ENCODE data around the gene SYCE3.
"Not testable (repeated sequence)": the region's sequence is repeated elsewhere in the genome, so short reads cannot be mapped to it uniquely, and the experiment has no call there.

The SYCE3 gene, protein sequence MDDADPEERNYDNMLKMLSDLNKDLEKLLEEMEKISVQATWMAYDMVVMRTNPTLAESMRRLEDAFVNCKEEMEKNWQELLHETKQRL

DNA sequence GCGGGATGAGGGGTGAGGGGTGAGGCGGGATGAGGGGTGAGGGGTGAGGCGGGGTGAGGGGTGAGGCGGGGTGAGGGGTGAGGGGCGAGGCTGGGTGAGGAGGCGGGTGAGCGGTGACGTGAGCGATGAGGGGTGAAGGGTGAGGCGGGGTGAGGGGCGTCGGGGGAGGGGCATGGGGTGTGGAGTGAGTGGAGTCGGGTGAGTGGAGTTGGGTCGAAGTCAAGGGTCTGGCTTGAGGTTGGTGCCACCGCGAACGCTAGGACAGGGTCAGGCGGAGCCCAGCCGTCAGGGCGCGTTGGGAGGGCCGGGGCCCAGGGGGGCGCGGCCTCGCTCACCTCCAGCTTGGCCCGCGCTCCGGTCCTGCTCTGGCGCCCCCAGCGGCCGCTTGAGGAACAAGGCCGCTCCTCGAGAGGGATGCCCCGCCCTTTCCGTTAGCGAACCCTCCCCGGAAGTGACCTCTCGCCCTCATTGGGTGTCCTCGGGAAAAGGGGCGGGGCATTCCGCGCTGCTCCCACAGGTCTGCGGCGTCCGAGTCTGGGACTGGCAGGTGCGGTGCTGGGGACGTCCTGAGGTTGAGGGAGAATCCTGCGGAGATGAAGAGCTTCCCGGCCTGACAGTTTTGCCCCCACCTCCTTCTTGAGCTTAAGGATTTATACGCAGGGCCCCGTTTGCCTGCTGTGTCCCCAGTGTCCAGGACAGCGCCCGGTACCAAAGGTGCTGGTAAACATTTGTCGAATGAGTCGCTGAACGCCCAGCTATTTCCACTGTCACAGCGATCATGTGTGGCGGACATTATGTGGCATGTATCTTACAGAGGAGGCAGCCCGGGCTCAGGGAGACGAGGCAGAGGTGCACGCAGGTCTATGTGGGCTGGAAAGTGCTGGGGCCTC is at the start of gene SYCE3:
Gene SYCE3 (minus strand): TSS at position 397 of the 890 bp plus-strand sequence. CDS start 6,514 bp downstream, outside the sequence.
- DNase-seq = peak; percentile 89

DNA sequence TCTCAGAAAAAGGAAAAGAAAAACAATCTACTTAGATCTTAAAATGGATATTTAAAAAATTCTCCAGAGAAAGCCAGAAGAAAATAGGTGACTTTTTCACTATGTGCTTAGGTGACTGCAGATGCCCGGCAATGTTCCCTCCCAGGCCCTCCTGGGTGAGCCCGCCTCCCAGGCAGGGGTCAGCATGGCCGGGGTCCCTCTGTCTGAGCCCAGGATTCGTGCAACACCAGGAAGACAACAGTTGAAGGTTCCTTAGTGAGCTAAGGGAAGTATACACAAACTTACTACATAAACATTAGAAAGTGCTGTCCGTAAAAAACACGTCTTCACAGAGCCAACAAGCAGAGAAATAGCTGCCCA is 49.4 kb upstream of the SYCE3 start:
- no peak for DNase-seq

DNA sequence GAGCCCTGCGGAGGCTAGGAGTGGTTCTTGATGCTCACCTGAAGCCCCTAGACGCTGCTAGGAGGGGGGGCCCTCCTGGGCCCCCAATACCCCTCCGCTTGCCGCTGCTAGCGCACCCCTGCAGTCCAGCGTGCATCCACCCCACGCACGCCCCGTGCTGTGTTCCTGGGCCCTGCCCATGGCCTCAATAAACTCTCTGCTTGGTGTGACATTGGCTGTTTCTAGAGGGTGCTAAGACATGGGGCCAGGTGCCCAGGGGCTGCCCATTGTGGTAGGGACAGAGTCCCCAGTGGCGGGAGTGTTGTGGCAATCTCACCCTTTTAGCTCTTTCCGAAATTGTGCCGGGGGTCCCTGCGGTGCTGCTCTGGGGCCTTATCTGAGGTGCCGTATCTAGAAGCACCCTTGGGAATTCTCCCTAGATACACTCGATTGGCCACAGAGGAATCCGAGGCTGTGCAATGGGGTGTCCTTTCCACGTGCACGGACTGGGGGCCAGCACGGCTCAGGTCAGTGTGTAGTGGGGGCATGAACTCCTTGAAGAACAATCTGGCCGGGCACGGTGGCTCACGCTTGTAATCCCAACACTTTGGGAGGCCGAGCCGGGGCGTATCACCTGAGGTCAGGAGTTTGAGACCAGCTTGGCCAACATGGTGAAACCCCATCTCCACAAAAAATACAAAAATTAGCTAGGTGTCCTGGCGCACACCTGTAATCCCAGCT is 48.8 kb upstream of the SYCE3 start:
- DNase-seq = no peak

DNA sequence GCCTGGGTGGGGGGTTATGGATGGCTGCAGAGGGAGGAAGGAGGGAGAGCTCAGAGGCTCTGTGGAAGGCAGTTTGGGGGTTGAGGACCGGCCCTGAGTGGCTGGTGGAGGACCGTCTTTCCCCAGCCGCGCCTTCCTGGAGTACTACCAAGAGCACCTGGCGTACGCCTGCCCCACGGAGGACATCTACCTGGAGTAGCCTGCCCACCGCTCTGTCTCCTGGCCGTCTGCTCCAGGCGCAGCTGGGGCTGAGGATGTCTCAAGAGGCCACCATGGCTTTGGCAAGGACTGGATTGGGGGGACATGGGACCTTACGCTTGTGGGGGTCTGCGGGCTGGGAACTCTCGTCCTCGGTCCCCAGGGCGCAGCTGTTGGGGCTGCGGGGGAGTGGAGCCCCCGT is 47.9 kb upstream of the SYCE3 start:
- no peak for DNase-seq

DNA sequence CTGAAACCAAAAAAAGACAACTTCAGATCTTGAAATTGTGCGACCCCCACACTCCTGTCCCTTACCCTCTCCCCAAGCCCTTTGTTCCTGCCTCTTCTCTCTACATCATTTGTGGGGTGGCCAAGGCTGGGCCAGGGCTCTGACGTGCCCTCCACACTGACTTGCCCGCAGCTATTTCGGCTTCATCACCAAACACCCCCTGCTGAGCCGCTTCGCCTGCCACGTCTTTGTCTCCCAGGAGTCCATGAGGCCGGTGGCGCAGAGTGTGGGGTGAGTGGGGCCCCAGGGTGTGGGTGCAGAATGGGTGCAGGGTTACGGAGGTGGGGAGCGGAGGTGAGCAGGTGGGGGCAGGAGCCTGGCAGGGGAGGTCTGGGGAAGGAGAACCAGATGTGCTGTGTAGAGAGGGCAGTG is 47.3 kb upstream of the SYCE3 start:
- DNase-seq = no peak

DNA sequence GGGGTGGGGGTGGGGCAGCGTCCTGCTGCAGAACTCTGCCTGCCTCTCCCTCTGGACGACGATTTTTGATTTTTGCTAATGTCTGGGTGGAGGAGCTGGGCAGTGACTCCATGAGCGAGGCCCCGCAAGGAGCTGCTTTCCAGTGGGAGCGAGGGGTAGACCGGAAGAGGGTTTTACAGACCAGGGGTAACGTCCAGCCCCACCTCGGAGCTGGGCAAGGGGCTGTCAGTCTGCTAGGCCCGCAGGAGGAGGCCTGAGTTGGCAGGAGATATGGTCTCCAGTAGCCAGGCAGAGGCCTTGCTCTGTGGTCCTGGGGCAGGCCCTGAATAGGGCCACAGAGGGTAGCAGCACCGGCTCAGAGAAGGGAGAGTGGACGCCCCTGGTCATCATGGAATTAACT is 46.9 kb upstream of the SYCE3 start:
- no peak for DNase-seq

DNA sequence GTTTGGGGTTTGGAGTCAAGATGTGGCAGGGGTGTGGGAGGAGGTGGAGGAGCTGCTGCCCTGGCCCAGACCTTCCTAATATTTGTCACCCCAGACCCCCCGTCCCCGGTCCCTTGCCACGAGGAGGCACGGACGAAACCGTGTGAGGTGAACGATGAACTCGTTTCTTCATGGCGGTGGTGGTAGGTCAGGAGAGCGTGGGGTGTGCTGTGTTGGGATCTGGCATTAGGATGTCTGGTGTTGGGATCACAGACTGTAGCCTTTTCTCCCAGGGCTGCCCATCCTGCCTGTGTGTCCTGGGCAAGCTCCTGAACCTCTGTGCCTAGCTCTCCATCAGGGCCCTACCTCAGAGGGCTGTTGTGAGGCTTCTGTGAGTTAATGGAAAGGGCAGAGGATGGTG is 46.3 kb upstream of the SYCE3 start:
- DNase-seq = no peak

DNA sequence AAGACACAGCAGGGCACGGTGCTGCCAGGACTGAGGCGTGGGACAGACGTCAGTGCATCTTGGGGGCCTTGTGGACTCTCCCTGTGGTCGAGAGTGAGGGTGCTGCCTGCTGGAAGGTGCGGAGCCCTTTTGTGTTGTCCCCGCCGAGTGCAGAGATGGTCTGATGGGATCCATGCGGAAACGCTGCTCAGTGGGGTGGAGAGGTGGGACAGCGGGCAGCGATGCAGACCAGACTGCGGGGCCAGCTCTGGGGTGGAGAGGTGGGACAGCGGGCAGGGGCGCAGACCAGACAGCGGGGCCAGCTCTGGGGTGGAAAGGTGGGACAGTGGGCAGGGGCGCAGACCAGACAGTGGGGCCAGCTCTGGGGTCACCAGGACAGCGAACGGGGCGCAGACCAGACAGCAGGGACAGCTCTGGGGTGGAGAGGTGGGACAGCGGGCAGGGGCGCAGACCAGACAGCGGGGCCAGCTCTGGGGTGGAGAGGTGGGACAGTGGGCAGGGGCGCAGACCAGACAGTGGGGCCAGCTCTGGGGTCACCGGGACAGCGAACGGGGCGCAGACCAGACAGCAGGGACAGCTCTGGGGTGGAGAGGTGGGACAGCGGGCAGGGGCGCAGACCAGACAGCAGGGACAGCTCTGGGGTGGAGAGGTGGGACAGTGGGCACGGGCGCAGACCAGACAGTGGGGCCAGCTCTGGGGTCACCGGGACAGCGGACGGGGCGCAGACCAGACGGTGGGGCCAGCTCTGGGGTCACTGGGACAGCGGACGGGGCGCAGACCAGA is 45.5 kb upstream of the SYCE3 start:
- DNase-seq = not testable (repeated sequence)

DNA sequence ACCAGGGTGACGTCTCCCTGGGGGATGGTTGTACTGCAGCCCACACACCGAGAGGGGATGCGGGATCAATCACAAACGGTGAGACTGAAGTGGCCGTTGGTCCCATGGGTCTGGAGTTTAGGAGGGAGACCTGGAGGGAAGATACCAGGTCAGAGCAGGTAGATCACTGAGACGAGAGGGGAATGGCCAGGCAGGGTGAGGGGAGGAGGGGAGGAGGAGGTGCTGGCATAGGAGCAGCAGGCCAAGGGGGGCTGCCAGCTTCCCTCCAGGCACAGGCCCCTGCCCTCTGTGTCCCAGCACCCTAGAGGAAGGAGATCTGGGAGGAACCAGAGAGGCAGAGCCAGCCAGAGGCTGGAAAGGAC is 44.9 kb upstream of the SYCE3 start:
- no peak for DNase-seq

DNA sequence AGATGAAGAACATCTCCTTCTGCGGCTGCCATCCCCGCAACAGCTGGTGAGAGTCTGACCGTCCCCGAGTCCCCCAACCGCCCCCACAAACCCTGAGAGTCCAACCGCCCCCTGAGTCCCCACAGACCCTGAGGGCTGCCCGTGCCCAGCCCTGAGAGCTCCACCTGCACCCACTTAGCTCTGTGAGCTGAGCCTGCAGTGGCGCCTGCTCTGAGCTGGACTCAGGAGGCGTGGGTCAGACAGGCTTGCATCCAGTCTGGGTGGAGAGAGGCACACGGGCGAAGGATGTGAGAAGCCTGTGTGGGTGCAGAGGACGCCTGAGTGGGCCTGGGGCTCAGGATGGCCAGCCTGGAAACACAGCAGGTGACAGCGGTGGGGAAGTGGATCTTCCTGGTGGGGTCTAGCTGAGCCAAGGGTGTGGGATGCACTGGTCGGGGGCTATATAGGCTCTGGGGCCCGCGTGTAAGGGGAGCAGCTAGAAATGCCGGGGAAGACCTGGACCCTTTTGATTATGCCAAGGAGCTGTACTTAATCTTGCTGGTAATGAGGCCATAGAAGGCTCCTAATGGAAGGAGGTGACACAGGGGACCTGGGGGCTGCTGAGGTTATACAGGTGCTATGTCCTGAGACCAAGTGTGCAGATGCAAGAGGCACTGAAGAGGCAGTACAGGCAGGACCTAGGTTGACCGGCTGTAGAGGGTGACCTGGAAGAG is 44.4 kb upstream of the SYCE3 start:
- DNase-seq = no peak

DNA sequence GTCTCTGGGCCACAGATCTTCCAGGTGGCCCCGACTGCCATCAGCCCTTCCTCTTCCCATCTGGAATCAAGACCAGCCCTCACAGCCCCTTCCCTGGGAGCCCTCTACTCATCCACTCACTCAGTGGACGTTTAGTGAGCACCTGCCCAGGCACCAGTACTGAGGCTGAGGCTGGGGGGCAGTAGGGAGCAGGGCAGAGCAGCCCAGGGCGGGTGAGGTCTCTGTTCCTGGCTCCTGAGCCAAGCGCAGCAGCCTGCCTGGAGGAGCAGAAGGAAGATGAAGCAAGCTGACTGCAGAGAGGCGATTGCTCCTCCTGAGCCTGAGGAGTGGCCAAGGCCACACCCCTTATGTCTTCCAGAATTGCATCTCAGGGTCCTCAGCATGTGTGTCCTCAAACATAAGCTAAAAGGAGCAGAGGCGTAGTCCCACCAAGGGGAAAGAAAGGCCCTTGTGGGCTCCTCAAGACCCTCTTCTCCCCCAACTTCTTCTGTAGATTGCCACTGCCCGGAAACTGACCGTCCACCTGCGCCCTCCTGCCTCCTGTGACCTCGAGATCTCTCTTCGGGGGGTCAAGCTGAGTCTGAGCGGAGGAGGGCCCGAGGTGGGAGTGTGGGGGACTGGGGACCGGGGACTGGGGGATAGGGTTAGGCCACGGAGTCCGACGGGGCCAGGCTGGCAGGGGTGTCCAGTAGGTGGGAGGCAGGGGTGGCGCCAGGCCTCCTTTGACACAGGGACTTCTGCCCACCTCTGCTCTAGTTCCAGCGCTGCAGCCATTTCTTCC is 43.6 kb upstream of the SYCE3 start:
- DNase-seq = no peak

DNA sequence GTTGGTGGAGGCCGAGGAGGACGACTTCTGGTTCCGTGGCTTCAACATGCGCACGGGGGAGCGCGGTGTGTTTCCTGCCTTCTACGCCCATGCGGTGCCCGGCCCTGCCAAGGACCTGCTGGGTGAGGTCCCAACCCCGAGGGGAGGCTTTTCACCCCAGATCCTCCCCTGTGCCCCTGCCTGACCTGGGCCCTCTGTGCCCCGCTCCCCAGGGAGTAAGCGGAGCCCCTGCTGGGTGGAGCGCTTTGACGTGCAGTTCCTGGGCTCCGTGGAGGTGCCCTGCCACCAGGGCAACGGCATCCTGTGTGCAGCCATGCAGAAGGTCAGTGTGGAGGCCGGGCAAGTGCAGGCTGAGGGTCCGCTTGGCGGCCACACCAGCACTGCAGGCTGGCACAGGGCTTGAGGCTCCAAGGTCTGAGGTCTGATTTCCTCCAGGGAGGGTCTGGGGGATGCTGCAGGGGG is 42.9 kb upstream of the SYCE3 start:
- DNase-seq = no peak

DNA sequence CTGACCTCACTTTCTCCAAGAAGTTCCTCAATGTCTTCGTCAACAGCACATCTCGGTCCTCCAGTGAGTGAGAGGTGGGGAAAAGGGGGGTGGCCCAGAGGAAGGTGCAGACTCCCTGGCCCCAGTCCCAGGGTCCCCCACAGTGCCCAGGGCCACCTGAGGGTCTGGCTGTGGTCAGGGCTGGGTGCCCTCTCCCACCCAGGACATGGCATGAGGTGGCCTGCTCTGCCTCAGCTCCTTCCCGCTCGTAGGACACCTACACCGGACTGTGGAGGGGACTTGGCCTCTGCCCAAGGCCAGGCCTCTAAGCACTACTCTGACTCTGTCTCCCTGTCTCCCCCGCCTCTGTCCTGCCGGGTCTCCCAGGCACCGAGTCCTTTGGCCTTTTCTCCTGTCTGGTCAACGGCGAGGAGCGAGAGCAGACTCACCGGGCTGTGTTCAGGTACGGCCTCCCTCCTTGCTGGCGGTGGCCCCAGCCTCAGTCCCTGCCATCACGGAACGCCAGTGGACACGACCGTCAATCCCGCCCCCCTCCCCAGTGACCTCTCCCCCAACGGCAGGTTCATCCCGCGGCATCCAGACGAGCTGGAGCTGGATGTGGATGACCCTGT is 42.4 kb upstream of the SYCE3 start:
- DNase-seq = no peak

DNA sequence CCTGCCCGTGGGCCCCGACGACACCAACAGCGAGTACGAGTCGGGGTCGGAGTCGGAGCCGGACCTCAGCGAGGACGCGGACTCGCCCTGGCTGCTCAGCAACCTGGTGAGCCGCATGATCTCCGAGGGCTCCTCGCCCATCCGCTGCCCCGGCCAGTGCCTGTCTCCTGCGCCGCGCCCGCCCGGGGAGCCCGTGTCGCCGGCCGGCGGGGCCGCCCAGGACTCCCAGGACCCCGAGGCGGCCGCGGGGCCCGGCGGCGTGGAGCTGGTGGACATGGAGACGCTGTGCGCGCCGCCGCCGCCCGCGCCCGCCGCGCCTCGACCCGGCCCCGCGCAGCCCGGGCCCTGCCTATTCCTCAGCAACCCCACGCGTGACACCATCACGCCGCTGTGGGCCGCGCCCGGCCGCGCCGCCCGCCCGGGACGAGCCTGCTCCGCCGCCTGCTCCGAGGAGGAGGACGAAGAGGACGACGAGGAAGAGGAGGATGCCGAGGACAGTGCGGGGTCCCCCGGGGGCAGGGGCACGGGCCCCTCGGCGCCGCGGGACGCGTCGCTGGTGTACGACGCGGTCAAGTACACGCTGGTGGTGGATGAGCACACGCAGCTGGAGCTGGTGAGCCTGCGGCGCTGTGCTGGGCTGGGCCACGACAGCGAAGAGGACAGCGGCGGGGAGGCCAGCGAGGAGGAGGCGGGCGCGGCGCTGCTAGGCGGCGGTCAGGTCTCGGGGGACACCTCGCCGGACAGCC is 41.7 kb upstream of the SYCE3 start:
- DNase-seq = no peak

DNA sequence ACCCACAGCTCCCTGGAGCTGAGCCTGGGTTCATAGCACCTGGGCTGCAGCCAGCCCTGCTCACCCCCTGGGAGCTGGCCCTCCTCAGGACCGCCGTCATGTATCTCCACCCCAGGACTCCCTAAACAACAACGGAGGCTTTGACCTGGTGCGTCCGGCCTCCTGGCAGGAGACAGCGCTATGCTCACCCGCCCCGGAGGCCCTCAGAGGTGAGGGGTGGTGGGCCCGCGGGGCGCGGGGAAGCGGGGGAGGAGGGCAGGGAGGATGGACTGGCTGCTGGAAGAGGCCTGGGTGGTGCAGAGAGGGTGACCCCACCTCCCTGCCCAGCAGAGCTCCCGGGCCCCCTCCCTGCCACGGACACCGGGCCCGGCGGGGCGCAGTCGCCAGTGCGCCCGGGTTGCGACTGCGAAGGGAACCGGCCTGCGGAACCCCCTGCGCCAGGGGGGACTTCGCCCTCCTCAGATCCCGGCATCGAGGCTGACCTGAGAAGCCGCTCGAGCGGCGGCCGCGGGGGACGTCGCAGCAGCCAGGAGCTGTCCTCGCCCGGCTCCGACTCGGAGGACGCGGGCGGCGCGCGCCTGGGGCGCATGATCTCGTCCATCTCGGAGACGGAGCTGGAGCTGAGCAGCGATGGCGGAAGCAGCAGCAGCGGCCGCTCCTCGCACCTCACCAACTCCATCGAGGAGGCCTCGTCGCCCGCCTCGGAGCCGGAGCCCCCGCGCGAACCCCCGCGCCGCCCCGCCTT is 41.0 kb upstream of the SYCE3 start:
- no peak for DNase-seq

DNA sequence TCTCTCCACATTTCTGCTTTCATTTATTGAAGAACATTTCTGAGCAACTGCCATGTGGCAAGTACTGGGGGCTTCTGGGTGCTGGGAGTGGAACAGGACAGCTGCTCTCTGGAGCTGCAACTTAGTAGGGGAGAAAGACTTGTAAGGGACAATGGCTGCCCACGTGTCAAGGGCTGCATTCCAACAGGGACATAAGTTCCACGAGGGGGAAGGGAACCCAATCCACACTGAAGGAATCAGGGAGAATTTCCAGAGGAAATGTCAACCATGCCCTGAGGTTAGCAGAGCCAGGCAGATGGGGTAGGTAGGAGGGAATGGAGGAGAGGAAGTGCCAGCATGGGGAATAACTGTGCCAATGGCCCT is 39.6 kb upstream of the SYCE3 start:
- no peak for DNase-seq

DNA sequence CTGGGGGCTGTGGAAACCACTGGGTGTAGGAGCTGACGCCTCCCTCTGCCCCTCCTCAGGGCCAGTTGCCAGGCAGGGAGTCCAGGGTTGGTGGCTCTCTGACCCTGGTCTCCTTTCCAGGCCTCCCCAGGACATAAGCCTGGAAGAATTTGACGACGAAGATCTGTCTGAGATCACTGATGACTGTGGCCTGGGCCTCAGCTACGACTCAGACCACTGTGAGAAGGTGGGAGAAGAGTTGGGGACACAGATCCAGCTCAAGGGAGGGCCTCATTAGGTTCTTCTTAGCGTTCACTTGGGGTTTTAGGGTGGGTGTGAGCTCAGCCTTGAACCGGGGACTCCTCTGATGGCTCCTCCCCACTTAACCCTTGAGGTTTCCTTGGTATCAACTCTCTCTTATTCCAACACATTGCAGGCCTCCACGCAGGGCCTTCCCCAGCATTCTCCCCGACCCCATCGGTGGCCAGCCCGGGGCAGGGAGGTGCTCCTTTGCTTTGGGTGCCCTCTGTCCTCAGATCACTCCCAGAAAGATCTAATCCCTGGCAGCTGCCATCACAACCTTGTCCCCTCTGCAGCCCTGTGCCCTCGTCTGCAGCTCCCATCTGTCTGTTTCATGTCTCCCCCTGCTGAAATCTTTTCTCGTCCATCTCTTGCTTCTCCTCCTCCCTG is 39.1 kb upstream of the SYCE3 start:
- DNase-seq = no peak

DNA sequence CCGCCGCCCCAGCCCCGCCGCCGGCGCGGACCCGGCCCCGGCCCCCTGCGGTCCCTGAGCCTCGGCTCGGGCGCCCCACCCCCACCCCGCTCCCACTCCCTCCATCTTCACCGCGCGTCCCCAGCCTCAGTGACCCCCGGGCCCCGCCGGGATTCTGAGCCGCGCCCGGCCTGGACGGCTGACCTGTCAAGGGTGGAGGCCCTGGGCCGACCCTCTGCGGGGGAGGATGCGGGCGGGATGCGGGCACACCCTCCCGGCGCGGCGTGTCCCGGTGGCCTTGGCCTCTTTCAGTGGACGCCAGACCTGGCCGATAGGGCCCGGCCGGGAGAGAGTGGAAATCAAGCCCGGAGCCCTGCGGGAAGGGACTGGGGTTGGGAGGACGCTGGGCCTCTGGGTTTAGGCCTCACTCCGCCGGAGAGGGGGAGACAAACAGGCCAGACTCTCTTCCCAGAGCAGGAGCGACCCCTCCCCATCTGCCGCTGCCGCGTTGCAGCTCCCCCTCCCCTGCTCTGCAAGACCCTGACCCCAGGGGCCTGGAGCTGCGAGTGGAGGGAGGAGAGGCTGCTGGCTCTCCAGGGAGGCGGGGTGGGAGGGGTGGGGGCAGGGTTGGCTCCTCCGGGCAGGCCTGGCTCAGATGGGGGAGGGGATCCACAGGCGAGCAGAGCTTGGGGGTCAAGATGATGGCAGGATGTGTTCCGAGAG is 38.4 kb upstream of the SYCE3 start:
- DNase-seq = no peak

DNA sequence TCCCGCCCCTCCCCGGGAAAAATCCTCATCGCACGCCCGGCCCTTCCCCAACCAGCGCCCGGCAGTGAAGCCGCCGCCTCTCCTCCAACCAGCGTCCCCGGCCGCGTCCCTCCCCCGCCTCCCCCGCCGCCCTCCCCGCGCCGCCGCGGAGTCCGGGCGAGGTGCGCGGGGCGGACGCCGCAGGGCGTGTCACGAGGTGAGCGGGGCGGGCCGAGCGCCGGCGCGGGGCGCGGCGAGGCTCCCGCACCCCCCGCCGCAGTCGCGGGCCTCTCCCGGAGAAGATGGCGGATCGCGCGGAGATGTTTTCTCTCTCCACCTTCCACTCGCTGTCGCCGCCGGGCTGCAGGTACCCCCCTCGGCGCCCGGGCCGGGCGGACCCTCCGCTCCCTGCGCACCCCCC is 37.8 kb upstream of the SYCE3 start, which contains the start of gene MAPK8IP2:
Gene MAPK8IP2 (plus strand): TSS at position 256 of the 400 bp plus-strand sequence. CDS start 26 bp downstream, at position 282.
- DNase-seq = peak; percentile 25

Measured in NCI-H748 treated with DMSO at 0.1 percent for 48 hours (cell line).